ENCODE results near the gene VPREB1.
A peak's percentile ranks its signal among the peaks of the same experiment; 100 is the strongest.
"Not testable (repeated sequence)": the region's sequence is repeated elsewhere in the genome, so short reads cannot be mapped to it uniquely, and the experiment has no call there.

Gene VPREB1

DNA sequence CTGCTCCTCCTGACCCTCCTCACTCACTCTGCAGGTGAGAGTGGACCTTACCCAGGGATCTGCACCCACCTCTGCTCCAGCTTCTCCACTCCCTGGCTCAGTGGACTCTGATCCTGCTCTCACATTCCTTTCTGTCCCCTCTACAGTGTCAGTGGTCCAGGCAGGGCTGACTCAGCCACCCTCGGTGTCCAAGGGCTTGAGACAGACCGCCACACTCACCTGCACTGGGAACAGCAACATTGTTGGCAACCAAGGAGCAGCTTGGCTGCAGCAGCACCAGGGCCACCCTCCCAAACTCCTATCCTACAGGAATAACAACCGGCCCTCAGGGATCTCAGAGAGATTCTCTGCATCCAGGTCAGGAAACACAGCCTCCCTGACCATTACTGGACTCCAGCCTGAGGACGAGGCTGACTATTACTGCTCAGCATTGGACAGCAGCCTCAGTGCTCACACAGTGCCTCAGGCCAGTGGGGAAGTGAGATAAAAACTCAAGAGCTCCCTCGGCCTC lies 29.7 kb upstream of the VPREB1 start:
- no peak for DNase-seq

DNA sequence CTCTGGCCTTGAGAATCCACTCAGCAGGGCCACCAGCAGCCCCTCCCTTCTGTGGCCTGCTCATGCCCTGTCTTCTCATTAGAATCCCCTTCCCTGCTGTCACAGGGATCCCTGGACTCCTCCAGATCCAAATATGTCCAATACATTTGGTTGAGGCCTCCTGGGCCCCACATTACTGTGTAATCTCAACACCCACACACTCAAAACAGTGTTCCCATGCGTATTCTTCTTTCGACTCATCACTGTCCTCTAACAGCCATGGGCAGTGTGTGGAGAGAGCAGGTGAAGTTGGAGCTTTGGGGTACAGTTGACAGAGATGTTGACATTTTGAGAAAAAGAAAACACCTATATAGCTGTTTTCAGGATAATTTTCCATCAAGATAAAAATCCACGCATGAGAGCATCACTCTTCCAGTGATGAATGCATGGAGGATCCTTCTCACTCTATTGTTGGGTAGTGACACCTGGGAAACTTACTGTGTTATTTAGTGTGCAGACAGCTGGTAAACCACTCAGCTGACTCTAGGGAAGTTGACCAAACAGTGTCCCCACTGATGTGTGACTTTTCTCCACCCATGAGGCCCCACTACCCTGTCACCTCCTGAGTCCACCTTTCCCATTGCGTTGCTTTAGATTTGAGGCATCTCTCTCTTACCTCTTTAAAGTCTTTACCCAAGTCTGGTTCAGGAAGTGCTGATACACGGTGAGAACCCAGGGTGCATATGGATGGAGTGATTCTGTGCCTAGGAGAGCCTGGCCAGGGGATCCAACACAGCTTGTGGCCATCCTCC lies 28.7 kb upstream of the VPREB1 start:
- peak; percentile 44 for DNase-seq

DNA sequence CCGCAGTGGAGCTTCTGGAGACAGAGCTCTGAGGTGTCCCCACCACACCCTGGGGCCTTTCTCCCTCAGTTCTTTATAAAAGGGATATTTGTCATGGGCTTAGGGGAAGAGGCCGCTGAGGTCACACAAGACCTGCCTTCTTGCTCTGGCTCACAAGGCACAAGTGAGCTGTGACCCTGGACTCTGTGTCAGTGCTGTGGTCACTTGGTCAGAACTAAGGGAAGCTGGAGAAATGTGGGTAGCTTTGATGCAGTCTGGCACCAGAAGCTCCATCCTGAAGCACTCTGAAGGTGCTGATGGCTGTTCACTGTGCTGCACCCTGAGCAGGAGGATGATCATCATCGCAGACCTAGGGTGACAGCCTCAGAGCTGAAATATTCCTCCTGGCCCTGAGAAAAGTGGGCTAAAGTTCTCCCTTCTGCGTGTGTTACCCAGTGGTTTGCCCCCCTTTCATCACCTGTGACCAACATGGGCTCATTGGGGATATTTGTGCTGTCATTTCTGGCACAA lies 28.1 kb upstream of the VPREB1 start:
- no peak for DNase-seq

DNA sequence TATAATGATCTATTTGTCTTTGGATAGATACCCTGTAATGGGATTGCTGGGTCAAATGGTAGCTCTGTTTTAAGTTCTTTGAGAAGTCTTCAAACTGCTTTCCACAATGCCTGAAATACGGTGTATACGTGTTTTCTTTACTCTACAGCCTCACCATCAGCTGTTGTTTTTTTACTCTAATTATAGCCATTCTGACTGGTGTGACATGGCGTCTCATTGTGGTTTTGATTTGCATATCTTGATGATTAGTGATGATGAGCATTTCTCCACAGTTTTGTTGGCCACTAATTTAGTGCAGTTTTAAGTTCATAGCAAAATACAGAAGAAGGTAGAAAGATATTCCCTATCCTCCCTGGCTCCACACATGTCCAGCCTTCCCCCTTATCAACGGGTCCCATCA lies 26.3 kb upstream of the VPREB1 start:
- no peak for DNase-seq

DNA sequence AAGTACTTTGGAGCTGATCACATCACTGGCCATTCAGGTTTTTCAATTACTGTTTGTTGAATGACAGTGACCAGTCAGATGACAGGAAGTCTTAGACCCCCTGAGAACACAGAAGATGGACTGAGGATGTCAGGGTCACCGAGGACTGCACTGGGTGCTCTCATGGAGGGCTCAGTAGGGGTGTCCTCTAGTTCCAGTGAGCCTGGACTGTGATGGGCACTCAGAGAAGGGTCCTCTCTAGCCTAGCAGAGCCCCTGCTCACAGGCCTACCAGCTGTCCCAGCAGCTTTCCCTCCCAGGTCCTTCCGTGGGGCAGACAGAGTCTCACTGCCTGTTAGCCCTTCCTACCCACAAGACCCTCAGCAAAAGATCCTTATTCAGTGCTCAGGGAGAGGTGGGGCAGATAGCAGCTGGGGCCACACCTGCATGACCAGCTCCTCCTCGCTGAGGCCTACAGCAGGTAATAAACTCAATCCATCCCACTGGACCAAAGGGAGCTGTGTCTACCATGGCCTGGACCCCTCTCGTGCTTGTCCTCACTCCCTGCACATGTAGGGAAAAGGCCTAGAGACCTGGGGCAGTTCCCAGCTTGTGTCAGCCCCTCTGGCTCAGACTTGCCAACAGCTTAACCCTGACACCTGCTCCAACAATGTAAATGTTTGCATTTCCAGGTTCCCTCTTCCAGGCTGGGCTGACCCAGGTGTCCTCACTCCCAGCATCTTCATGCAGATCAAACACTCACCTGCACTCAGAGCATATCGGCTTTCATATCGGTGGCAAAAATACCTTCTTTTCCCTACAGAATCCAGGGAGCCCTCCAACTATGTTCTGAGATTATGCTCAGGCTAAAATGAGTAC lies 25.2 kb upstream of the VPREB1 start:
- no peak for DNase-seq

GRCh38 chr22:22221043-22221442 lies 23.5 kb upstream of the VPREB1 start:
- DNase-seq, result not testable (repeated sequence)

DNA sequence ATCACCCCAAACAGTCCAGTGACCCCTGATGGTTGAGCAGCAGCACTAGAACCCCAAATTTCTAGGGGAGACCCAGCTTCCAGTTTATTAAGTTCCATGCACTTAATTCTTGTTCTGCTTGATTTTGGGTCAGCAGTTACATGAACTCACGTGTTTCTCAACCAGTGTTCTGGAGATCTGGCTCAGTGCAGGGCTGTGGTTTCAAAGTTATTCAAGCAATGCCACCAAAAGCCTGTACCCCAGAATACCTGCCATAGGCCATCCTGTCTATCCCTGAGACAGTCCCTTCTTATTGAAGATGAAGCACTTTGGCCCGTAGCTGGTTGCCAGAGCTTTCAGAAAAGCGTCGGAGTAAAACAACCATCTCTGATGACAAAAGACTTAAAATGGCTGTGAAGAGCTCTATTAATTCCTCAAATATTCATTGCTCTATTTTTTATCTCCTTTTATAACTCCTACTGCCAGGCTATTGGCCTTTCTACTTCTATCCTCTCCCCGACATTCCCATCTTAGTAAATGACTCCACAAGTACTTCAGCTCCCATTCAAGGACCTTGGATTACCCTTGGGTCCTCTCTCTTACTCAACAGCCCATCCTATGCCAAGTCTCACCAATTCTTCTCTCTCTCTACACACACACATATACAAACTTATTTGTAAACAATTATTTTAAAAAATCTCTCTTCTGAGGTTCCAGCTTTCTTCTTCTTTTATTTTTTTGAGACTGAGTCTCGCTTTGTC lies 18.0 kb upstream of the VPREB1 start:
- no peak for DNase-seq

DNA sequence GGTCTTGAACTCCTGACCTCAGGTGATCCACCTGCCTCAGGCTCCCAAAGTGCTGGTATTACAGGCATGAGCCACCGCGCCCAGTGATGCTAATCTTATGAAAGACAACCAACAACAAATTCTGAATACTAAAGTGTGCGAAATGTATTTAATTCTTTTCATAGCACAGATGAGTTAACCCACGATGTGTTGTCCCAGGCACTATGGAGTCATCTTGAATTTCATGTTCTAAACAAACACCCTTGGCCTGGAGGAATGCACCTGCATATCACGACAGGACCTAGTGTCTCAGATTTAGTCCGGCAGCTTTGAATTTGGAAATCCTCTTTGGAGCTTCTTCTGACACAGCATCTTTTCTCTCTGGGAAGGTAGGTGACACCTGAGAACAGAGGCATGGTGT lies 16.2 kb upstream of the VPREB1 start:
- no peak for DNase-seq

DNA sequence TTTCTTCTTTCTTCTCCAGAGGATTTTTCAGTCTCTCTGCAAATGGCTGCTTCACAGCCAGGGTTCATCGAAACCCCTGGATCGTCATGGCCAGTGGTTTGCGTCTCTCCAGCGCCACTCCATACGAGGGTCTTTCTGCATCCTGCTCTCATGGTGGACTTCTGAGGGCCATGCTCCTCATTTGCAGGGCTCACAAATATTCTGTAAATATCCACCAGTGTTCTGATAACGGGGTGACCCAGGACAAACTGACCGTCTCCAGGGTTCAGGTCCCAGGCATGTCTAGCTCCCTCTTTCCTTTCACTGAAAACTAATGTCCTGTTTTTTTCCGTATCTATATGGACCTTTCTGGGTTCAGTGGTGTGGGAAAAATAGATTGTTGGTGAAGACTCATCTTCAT lies 15.7 kb upstream of the VPREB1 start:
- DNase-seq, result no peak

GRCh38 chr22:22229683-22230420 lies 14.7 kb upstream of the VPREB1 start:
- no peak for DNase-seq

DNA sequence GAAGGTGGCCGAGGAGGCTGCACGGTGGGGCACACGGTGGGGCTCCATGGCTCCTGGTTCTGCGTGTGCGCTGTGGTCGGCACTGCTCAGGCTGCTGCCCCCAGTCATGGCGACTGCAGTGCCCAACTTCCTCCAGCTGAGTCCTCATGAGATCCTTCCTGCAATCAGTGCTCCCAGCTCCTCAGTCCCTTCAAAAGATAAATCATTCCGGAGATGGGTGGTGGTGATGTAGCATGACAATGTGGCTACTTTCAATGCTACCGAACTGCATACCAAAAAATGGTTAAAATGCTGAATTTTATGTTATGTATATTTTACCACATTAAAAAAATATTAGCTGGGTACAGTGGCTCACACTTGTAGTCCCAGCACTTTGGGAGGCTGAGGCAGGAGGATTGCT lies 14.1 kb upstream of the VPREB1 start:
- DNase-seq, result no peak

GRCh38 chr22:22233081-22233480 lies 11.5 kb upstream of the VPREB1 start:
- no peak for DNase-seq

DNA sequence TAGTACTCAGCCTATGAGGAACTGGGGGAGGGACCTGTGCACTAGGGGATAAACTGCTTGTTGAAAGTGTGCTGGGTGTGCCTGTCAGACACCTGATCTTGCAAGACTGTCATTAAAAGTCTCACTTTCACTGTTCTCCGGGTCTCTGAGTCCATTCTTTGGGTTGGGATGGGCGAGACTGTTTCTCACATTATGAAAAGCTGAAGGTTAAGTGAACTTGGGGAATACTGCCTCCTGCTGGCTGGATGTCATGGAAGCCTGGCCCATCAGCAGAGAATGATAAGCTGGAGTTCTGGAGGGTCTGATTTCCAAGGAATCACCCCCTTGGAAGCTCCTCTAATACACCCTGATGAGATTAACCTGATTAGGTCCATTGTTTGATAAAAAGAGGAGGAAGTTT lies 9.0 kb upstream of the VPREB1 start:
- peak; percentile 72 for DNase-seq

DNA sequence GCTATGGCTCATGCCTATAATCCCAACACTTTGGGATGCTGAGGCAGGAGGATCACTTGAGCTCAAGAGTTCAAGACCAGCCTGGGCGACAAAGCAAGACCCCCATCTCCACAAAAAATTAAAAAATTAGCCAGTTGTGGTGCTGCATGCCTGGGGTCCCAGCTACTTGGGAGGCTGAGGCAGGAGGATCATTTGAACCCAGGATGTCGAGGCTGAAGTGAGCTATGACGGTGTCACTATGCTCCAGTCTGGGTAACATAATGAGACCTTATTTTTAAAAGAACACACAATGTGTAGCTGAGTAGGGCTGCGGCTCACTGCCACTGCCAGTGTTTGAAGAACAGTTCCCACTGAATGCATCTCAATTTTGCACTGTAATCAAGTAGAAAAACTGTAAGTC lies 7.1 kb upstream of the VPREB1 start:
- no peak for DNase-seq

DNA sequence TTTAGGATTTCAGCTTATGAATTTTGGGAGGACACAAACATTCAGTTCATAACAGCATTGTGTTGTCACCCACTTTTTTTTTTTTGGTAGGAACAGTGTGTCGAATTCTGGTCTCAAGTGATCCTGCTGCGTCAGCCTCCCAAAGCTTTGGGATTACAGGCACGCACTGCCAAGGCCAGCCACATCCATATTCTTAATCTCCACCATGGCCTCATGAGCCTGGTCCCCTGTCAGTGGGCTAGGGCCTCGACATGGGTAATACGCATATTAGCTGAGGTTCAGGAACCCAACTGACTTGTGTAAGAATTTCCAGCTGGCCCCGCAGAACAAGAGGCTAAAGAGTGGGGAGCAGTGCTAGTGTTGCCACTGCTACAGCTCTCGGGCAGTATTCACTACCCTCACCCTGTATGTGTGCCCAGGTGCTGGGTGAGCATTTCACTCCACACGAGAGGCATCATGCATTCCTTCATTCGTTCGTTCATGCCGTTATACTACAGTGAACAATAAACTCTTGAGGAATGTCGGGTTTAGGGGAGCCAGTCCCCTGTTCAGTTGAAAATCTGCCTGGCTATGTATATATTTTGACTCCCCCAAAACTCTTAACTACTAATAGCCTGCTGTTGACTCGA lies 5.2 kb upstream of the VPREB1 start:
- no peak for DNase-seq

DNA sequence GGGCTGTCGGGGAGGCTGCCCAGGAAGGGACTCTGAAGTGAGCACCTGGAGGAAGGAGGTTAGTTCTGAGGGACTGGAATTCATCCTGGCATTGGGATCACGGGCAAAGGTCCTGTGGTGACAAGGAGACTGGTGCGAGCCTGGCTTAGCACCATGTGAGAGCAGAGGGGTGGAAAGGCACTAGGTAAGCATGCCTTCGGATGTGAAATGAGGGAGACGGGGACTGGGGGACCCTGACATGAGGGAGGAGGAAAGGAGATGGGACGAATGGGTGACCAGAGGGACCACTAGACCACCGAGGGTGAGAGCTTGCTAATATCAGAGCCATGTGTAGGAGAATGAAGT lies 3.1 kb upstream of the VPREB1 start:
- DNase-seq, result no peak

DNA sequence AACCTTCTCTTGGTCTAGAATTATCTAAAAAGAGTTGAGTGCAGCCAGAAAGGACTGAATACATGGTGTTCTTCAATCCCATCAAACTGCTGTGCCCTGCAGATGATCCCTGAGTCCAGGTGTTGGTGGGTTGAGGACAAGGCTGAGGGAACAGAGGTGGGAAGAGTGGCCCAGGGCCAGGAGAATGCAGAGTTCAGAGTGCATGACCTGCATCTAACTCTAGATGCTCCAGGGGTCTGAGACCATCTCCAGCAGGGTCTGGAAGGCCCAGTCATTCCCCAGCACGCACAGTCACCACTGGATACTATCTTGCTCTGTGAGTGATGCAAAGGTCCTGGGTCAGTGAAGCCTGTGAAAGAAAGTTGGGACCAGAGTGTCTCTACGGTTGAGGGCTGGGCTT lies 2.1 kb upstream of the VPREB1 start:
- no peak for DNase-seq

- no peak for DNase-seq
Measured at GRCh38 chr22:22243033-22243680, 1.4 kb upstream of the VPREB1 start.

DNA sequence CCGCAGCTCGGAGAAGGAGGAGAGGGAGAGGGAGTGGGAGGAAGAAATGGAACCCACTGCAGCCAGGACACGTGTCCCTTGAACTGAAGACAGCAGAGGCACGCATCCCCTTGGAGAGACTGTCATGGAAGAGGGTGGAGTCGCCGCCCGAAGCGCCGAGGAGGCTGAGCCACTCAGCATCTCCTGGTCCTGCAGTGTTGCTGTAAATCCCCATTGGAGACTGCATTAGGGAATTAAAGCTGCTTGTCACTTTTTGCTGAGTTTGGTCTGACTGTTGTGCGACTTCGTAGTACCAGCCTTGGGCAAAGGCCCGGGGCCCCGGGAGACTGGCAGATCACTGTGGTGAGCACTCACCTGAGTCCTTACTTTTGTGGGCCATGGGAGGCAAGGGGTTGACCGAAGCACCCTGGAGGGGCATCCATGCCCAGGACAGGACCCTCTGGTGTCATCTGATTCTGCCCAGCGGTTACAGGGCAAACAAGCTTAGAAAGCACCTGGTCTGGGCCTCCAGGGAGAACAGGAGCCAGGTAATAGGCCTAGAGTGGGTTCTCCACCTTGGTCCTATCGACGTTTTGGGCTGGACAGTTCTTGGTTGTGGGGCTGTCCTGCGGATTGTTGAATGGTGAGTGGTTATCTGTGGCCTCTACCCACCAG lies 797 bp downstream of the VPREB1 start:
- DNase-seq, result no peak

DNA sequence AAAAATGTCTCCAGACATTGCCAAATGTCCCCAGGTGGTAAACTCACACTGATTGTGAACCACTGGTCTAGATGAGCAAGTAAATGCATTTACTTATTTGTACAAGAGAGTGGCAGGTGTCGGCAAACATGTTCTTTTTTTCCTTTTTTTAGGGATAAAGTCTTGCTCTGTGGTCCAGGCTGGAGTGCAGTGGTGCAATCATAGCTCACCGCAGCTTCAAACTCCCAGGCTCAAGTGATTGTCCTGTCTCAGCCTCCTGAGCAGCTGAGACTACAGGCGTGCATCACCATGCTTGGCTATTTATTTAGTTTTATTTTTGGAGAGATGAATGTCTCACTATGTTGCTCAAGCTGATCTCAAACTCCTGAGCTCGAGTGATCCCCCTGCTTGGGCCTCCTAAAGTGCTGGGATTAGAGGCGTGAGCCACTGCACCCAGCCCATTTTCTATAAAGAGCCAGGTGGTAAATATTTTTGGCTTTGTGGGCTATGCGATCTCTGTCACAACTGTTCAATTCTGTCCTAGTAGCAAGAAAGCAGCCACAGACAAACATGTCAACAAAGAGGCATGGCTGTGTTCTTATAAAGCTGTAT lies 1.4 kb downstream of the VPREB1 start:
- no peak for DNase-seq

DNA sequence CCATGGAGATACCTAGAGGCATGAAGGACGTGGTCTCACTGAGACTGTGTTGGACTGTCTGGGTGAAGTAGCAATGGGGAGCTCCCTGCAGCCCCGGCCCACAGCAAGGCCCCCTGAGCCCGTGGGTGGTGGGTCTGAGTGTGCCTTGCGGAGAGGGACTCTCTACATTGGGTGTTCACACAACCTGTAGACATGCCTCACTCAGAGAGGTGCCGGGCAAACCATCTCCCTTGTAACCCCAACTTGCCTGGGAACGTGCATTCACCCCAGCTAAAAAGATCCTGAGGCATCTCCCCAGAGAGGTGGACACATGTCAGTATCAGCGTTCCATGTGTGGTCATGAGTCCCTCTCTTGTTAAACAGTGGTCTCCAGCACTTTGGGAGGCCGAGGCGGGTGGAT lies 2.1 kb downstream of the VPREB1 start:
- DNase-seq, result no peak
